GM18505 (cell line): ENCODE results near the gene ZNF500.

ENCODE experiments used
- ATAC-seq: cut with Tn5 transposase; IDR thresholded peaks from one replicate; pipeline ENCODE4 v1.9.1; 2021; ENCODE audit not compliant: unreplicated experiment
- POLR2A ChIP-seq: IDR thresholded peaks from 4 replicates; pipeline ENCODE4 v1.6.1; 2011; ENCODE audit warnings: borderline replicate concordance; ENCODE audit not compliant: insufficient read depth, insufficient read length; ENCODE audit errors: extremely low read depth

ZNF500 gene

GRCh38 chr16:4771646-4772045, 4.7 kb upstream of the ZNF500 start:
- no peak for TF ChIP-seq POLR2A
- ATAC-seq, result no peak

- TF ChIP-seq POLR2A, result no peak
- no peak for ATAC-seq
Measured at GRCh38 chr16:4769306-4769638, 2.3 kb upstream of the ZNF500 start.

- peak; percentile 53 for ATAC-seq
- peak; percentile 92 for TF ChIP-seq POLR2A
Measured at GRCh38 chr16:4768549-4769305, 1.8 kb upstream of the ZNF500 start.

GRCh38 chr16:4767872-4768548, 1.0 kb upstream of the ZNF500 start:
- peak; percentile 4 for ATAC-seq
- no peak for TF ChIP-seq POLR2A

GRCh38 chr16:4765511-4766474, 1.2 kb downstream of the ZNF500 start:
- TF ChIP-seq POLR2A, result no peak
- ATAC-seq, result no peak

GRCh38 chr16:4763791-4764190, 3.2 kb downstream of the ZNF500 start:
- TF ChIP-seq POLR2A, result no peak
- ATAC-seq, result no peak

GRCh38 chr16:4762205-4762604, 4.8 kb downstream of the ZNF500 start:
- ATAC-seq, result no peak
- TF ChIP-seq POLR2A, result no peak

- no peak for ATAC-seq
- TF ChIP-seq POLR2A, result no peak
Measured at GRCh38 chr16:4760221-4760910, 6.6 kb downstream of the ZNF500 start.

- no peak for TF ChIP-seq POLR2A
- ATAC-seq, result no peak
Measured at GRCh38 chr16:4755687-4756086, 11.3 kb downstream of the ZNF500 start.

- no peak for ATAC-seq
- TF ChIP-seq POLR2A, result no peak
Measured at GRCh38 chr16:4754865-4755264, 12.1 kb downstream of the ZNF500 start.

- no peak for ATAC-seq
- no peak for TF ChIP-seq POLR2A
Measured at GRCh38 chr16:4753227-4753626, 13.7 kb downstream of the ZNF500 start.

GRCh38 chr16:4752351-4753100, 14.4 kb downstream of the ZNF500 start:
- no peak for TF ChIP-seq POLR2A
- ATAC-seq, result no peak
